Muscle of leg (tissue), 11 donors: ENCODE results near the gene TACR2. TPM values are rescaled to one million over a fixed set of nuclear protein-coding genes. Genes with fewer than 3 reads are reported as not detected.

Experiments
- DNase-seq: peaks from one replicate; pipeline ENCODE4 v3.0.0; 2013
- H3K27ac ChIP-seq: one replicate; pipeline ENCODE4 v1.5.1; 2013; ENCODE audit warnings: mild to moderate bottlenecking, low read length, control low read depth
- H3K27me3 ChIP-seq: one replicate; pipeline ENCODE4 v1.6.1; 2013; ENCODE audit warnings: low read length; ENCODE audit not compliant: control insufficient read depth, insufficient read depth
- H3K36me3 ChIP-seq: one replicate; pipeline ENCODE4 v1.6.1; 2013; ENCODE audit warnings: low read length; ENCODE audit not compliant: control insufficient read depth, insufficient read depth
- H3K4me1 ChIP-seq: one replicate; pipeline ENCODE4 v1.6.1; 2013; ENCODE audit warnings: low read length; ENCODE audit not compliant: control insufficient read depth, insufficient read depth
- H3K4me3 ChIP-seq: one replicate; pipeline ENCODE4 v1.5.1; 2013; ENCODE audit warnings: low read length, control low read depth
- H3K9me3 ChIP-seq: replicated peaks from 2 replicates; pipeline ENCODE4 v1.6.1; 2013; ENCODE audit warnings: low read depth, low read length; ENCODE audit not compliant: control insufficient read depth
- WGBS: methylation state at CpG from one replicate; pipeline ENCODE4 v1.1.5; 2013; ENCODE audit warnings: missing lambda C conversion rate; ENCODE audit not compliant: insufficient coverage; 5-methylcytosine and 5-hydroxymethylcytosine counted together
- polyA plus RNA-seq, 8 donors: library from polyadenylated mRNA; unstranded; fragments of 120-200 nt; gene quantifications; one replicate each; pipeline versions ENCODE4 v1.2.1 to v1.2.3, GENCODE V29; 2013; ENCODE audit warnings: inconsistent platforms in 1 of 8, low replicate concordance in 1 of 8; ENCODE audit not compliant: insufficient read length in 8 of 8, insufficient read depth in 1 of 8
- total RNA-seq: library from RNA; stranded (reverse); fragments of 120-200 nt; gene quantifications from one replicate; pipeline ENCODE4 v1.2.4, GENCODE V29; 2013

The TACR2 gene
- total and polyA plus RNA-seq, 9 donors = 0.13 to 0.54 (median 0.38) TPM

DNA sequence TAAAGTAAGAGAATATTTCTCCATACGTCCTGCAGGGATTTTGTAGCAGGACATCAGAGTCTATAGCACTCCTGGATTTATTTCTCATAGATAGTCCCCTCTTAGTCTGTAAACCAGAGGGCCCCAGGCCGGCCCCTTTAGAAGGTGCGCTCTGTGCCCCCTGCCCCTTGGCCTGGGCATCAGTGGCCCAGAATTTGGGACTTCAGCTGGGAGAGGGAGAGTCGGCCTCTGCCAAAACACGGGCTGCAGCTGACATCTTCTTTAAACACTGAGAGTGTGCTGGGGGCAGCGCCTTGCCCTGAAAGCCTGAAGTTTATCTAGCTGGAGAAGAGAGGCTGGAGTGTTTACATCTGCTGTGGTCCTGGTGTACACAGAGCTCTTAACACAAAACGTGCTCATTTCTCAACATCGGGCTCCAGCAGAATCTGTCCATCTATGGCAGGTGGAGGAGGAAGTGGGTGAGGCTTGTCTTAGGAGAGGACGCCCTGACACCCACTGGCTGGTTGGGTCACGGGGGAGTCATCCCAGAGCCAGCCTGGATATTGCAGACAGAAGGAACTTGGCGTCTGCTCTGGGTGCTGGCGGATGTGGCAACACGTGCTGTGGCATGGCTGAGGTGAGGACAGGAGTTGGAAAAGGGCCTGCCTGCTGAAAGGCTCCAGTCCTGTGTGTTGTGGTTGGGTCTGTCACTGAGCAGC is 5.0 kb upstream of the TACR2 start:
- no peak for DNase-seq
- WGBS = 69% methylated on average over 3 of the region's 13 CpGs
- H3K9me3 ChIP-seq = no peaks in the 10 kb centered on the region
- peaks cover 2% of the 10 kb centered on the region for H3K27me3 ChIP-seq
- no peak overlapping the region for H3K4me3 ChIP-seq
- peaks cover 4% of the 10 kb centered on the region for H3K4me1 ChIP-seq
- H3K36me3 ChIP-seq = no peaks in the 10 kb centered on the region
- no peak overlapping the region for H3K27ac ChIP-seq

DNA sequence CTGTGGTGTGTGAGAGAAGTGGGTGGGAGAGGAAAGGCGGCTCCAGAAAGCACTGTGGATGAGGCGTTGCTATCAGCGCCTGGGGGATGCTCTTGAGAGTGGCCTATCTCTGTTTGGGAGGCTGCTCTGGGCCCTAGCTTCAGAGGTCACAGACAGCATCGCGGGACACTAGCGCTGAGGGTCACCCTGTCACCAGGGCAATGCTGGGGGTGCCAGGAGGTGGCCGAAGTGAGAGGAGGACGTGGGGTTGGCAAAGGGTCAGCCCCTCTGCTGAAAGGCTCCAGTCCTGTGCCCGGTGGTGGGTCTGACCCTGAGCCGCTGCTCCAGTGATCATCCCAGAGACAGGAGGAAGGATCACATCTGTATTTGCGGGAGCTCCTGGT is 3.0 kb upstream of the TACR2 start:
- WGBS = 88% methylated on average over 10 of the region's 11 CpGs
- peaks cover 2% of the 10 kb centered on the region for H3K27me3 ChIP-seq
- no peak for DNase-seq
- H3K4me1 ChIP-seq = peaks cover 4% of the 10 kb centered on the region
- no peak overlapping the region for H3K27ac ChIP-seq
- no peak overlapping the region for H3K4me3 ChIP-seq
- H3K9me3 ChIP-seq = no peaks in the 10 kb centered on the region
- no peaks in the 10 kb centered on the region for H3K36me3 ChIP-seq

DNA sequence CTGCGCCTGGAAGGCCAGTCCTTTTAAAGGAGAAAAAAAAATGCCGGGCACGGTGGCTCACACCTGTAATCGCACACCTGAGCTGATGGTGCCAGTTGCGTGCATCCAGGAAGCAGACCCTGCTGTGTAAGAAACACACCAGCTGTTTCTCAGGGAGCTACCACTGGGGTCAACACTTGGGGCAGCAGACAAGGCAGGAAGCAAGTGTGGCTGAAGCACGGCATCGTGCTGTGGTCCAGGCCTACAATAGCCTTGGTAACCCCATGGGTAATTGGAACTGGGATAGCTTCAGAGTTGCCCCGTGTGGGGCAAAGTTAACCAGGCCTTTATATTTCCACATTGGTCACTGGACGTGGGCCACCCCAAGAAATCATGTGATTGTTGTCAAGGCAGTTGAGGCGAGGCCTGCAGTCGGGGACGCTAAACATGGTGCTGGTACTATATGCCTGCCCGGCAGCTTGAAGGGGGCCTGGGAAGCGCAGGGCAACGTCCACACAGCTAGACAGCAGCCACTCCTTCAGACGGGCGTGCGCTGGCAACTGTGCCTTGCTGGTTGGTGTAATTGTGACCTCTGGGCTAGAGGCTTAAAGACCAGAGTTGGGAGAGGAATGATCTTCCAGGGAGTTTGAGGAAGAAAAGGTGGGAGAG is 2.5 kb upstream of the TACR2 start:
- WGBS = 90% methylated on average over 18 of the region's 18 CpGs
- H3K36me3 ChIP-seq = no peaks in the 10 kb centered on the region
- H3K9me3 ChIP-seq = no peaks in the 10 kb centered on the region
- H3K27me3 ChIP-seq = peaks cover 2% of the 10 kb centered on the region
- DNase-seq = no peak
- no peak overlapping the region for H3K4me3 ChIP-seq
- no peak overlapping the region for H3K27ac ChIP-seq
- H3K4me1 ChIP-seq = peaks cover 4% of the 10 kb centered on the region

DNA sequence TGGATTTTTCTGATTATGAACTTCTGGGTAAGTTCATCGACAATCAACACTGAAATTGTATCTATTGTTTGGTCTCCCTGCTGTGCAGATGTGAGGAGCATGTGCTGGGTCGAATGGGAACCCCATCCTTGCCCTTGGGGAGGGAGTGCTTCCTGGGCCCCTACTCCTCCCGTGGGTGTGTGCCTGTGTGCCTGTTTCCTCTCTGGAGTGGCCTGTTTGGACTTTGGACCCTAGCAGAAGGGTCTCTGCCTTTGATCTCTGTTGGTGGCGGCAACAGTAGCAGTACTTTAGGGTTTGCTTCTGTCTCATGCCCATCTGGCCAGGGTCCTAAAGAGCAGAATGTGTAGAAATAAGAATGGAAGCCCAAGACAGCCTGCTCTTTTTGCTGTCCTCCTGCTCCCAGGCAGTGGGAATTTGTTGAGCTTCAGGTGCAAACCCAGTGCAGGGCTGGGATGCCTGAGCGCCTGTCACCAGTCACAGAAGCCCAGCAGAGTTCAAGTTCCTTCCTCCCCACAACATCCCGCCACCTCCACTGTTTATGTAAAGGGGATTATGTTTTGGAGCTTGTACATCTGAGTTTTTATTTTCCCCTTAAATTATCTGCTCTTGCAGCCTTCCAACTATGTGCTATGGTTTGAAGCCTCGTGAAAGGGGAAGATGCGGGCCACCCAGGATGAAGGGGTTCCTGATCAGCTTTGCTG is 1.5 kb upstream of the TACR2 start:
- Histone ChIP-seq H3K27me3 (peaks cover 2% of the 10 kb centered on the region), H3K4me1 (peaks cover 8% of the 10 kb centered on the region), H3K36me3 (no peaks in the 10 kb centered on the region), H3K27ac (no peak overlapping the region), H3K4me3 (no peak overlapping the region), H3K9me3 (no peaks in the 10 kb centered on the region)
- 38% methylated on average over 4 of the region's 8 CpGs for WGBS
- no peak for DNase-seq

DNA sequence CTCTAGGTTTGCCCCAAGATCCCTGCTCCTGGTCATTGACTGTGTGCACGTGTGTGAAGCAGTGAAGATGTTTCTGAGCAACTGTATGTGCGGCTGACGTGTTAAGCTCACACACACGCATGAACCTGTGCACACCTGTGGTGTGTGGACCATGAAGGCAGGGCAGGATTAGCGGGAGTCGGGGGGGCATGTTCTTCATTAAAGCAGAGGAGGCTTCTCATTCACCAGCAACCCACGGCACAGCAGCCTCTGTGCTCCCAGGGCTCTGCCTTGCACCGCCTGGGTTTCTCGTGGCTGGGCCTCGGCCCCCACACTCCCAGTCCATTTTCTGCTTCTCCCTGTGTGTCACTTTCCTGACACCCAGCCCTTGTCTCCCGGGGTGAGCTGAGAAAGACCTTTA is 824 bp upstream of the TACR2 start:
- no peak overlapping the region for H3K27ac ChIP-seq
- 68% methylated on average over 9 of the region's 11 CpGs for WGBS
- no peak for DNase-seq

DNA sequence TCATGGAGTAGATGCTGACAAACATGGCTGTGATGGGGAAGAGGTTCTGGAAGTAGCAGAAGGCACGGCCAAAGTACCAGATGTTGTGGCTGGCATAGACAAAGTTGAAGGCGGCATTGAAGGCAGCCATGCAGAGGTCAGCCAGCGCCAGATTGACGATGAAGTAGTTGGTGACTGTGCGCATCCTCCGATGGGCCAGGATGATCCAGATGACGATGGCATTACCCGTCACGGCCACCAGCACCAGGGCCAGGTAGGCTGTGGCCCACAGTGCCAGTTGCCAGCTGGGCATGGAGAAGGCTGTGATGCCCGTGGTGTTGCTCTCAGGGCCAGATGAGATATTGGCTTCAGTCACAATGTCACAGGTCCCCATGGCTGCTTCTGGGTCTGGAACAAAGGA is 767 bp downstream of the TACR2 start:
- H3K36me3 ChIP-seq = no peaks in the 10 kb centered on the region
- no peak for DNase-seq
- no peak overlapping the region for H3K4me3 ChIP-seq
- peaks cover 10% of the 10 kb centered on the region for H3K4me1 ChIP-seq
- H3K27me3 ChIP-seq = no peaks in the 10 kb centered on the region
- WGBS = 88% methylated on average over 10 of the region's 10 CpGs
- H3K27ac ChIP-seq = no peak overlapping the region
- no peaks in the 10 kb centered on the region for H3K9me3 ChIP-seq

More for the DNA sequence above, 824 bp upstream of the TACR2 start:
- Histone ChIP-seq H3K36me3 (no peaks in the 10 kb centered on the region), H3K27me3 (peaks cover 2% of the 10 kb centered on the region), H3K4me1 (peaks cover 10% of the 10 kb centered on the region), H3K4me3 (no peak overlapping the region), H3K9me3 (no peaks in the 10 kb centered on the region)

DNA sequence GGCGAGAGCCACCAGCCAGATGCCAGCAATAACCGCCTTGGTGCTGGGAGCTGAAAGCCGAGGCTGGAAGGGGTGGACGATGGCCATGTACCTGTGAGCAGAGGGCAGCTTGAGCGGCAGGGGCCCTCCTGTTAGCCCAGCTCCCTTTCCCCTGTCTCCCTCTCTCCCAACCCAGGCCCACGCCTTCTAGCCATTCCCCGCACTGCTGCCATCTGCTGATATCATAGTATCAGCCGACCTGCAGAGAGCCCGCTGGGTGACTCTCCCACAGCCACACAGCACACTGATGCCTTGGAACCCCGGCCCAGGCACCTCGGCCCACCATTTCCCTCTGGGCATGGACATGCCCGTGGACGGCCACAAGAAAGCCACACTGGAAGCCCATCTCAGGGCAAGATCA is 1.7 kb downstream of the TACR2 start:
- Histone ChIP-seq H3K27ac (no peak overlapping the region), H3K4me1 (peaks cover 10% of the 10 kb centered on the region), H3K4me3 (no peak overlapping the region), H3K9me3 (no peaks in the 10 kb centered on the region), H3K36me3 (no peaks in the 10 kb centered on the region), H3K27me3 (no peaks in the 10 kb centered on the region)
- WGBS = 74% methylated on average over 9 of the region's 13 CpGs
- DNase-seq = no peak

DNA sequence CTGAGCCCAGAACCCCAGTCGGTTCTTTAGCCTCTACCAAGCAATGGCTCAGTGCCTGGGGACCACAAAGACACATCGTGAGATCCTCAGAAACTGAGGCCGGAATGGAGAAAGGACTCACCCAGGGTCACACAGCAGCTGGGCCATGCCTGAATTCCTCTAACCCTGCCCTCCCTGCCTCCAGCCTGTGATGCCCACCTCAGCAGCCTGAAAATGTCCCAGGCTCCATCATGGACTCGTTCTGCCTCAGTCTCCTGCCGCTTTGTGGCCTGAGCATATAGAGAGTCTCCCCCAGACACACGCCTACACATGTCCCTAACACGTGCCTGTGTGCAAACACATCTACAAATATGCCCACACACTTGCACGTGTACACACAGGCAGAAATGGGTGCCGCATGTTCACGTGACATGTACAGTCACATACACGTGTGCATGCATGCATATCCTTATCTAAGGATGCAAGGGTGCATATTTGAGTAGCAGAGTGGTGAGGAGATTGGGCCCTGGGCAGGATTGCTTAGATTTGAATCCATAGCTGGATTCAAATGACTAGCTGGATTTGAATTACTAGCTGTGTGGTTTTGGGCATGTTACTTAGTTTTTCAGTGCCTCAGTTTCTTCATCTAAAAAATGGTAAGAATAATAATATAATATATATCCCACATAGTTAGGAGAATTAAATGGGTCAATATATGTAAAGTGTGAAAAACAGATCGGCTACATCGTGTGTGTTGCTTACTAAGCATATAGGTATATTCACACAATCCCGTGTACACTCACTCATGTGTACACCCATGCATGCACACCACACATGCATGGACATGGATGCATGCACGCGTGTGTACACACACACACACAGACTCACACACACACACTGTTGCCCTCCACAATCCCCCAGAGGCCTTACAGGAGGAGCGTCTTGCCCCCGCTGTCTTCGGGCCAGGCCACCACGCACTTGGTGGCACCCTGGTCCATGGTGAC is 2.4 kb downstream of the TACR2 start:
- no peak for DNase-seq
- 92% methylated on average over 12 of the region's 20 CpGs for WGBS
- no peaks in the 10 kb centered on the region for H3K9me3 ChIP-seq
- H3K27ac ChIP-seq = no peak overlapping the region
- H3K27me3 ChIP-seq = no peaks in the 10 kb centered on the region
- H3K4me1 ChIP-seq = peaks cover 10% of the 10 kb centered on the region
- no peak overlapping the region for H3K4me3 ChIP-seq
- no peaks in the 10 kb centered on the region for H3K36me3 ChIP-seq

DNA sequence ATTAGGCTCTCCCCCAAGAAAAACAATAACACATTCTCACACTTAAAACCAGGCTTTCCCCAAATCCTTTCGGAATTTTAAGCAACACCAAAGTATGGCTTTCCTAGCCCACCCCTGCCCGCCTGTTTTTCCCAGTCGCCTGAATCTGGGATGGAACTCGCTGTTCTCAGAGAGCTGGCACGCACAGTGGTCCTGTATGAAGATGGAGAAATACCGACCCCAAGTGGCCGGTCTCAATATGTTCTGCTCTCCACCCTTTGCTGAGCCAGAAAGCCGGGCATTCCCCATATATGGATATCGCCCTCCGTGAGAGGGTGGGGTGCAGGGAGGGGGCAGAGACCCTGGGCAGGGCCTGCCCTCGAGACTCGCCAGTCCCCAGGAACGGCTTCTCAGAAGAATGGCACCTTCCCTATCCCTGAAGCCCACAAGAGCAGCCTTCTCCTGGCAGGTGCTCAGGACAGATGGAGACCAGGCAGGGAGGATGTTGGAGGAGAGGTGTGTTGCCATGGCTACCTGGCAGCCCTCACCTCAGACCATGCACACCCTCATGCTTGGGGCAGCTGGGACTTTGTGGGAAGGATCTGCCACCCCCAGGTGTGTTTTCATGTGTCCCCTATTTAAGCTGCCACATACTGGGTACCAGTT is 3.4 kb downstream of the TACR2 start:
- peaks cover 16% of the 10 kb centered on the region for H3K4me1 ChIP-seq
- 0% methylated on average over 5 of the region's 13 CpGs for WGBS
- peak; percentile 80 for DNase-seq
- H3K27ac ChIP-seq = no peak overlapping the region
- H3K36me3 ChIP-seq = no peaks in the 10 kb centered on the region
- H3K9me3 ChIP-seq = no peaks in the 10 kb centered on the region
- H3K4me3 ChIP-seq = no peak overlapping the region
- H3K27me3 ChIP-seq = no peaks in the 10 kb centered on the region
